ENCODE measurements around the gene ADCY3. TPM values are rescaled to one million over a fixed set of nuclear protein-coding genes. Genes with fewer than 3 reads are reported as not detected.

ADCY3 gene
- total RNA-seq, 4 donors from 2014 or later, result 32.5 to 54.5 (median 39.9) TPM

DNA sequence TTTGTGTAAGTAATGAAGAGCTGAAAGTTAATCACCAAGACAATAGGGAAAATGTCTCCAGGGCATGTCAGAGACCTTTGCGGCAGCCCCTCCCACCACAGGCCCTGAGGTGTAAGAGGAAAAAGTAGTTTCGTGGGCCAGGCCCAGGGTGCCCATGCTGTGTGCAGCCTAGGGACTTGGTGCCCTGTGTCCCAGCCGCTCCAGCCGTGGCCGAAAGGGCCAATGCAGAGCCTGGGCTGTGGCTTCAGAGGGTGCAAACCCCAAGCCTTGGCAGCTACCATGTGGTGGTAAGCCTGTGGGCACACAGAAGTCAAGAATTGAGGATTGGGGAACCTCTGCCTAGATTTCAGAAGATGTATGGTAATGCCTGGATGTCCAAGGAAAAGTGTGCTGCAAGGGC, 74.3 kb downstream of the ADCY3 start:
- Histone ChIP-seq H3K36me3 (peaks cover 0 to 22% of the 10 kb centered on the region in 2 donors), H3K4me1 (no peaks in the 10 kb centered on the region), H3K27me3 (no peaks in the 10 kb centered on the region), H3K27ac (no peak overlapping the region), H3K9me3 (no peaks in the 10 kb centered on the region), H3K4me3 (no peak overlapping the region)
- TF ChIP-seq EP300 (IDR thresholded peaks at IDR 0.05) (no peak), POLR2AphosphoS5 (IDR thresholded peaks at IDR 0.05) (no peak), POLR2A (IDR thresholded peaks at IDR 0.05) (no peak)
- TF ChIP-seq, protein P1, sequence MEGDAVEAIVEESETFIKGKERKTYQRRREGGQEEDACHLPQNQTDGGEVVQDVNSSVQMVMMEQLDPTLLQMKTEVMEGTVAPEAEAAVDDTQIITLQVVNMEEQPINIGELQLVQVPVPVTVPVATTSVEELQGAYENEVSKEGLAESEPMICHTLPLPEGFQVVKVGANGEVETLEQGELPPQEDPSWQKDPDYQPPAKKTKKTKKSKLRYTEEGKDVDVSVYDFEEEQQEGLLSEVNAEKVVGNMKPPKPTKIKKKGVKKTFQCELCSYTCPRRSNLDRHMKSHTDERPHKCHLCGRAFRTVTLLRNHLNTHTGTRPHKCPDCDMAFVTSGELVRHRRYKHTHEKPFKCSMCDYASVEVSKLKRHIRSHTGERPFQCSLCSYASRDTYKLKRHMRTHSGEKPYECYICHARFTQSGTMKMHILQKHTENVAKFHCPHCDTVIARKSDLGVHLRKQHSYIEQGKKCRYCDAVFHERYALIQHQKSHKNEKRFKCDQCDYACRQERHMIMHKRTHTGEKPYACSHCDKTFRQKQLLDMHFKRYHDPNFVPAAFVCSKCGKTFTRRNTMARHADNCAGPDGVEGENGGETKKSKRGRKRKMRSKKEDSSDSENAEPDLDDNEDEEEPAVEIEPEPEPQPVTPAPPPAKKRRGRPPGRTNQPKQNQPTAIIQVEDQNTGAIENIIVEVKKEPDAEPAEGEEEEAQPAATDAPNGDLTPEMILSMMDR (IDR thresholded peaks at IDR 0.05), result no peak
- ATAC-seq, result no peak
- whole genome bisulfite sequencing, 2 donors (ENCODE audit: low coverage in 1 of 2), result 83 to 93% methylated on average over 2 of the region's 5 CpGs

DNA sequence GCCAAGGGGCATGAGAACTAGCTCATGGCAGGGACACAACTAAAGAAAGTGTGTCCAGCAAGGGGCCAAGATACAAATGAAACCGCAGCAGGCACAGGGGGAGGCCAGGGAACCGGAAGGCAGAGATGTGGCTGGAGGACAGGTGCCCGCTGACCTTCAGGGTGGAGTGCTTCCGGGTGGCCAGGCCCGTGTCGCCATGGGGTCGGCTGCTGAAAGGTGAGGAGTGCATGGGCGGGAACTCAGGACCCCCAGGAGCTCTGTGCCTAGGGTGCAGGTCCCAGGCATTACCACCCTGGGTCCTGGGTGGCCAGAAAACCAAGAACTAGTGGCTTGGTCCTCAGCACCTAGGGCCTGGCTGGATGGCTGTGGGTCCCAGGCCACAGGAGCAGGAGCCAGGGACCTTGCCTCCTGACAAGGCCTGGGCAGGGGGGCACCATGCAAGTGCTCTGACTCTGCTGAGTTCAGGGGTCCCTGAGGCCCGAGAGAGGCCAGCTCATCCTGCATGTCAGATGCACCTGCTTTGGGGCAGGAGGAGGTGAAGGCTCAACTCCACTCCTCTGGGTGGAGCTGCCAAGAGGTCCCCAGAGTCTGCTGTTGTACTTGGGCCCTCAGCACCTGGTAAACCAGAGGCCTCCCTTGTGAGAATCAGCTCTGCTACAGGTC, 75.9 kb downstream of the ADCY3 start:
- no peak for ATAC-seq
- H3K9me3 ChIP-seq, result no peaks in the 10 kb centered on the region
- TF ChIP-seq POLR2A (IDR thresholded peaks at IDR 0.05), result no peak
- TF ChIP-seq POLR2AphosphoS5 (IDR thresholded peaks at IDR 0.05), result no peak

DNA sequence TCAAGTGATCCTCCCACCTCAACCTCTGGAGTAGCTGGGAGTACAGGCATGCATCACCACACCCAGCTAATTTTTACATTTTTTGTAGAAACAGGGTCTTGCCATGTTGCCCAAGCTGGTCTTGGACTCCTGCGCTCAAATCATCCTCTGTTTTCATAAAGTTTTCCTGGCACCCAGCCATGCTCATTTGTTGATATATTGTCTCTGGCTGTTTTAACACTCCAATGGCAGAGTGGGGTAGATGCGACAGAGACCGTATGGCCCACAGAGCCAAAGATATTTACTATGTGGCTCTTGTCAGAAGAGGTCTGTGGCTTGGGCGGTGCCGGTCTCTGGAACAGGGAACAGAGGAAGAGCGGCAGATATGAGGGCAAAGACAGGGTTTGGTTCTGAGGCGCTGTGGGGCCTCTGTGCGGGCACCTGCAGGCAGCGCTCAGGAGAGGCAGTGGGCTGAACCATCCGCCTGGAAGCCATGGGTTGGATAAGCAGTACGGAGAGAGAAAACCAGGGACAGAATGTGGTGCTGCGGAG, 76.6 kb downstream of the ADCY3 start:
- TF ChIP-seq EP300 (IDR thresholded peaks at IDR 0.05), result no peak
- no peak for TF ChIP-seq POLR2A (IDR thresholded peaks at IDR 0.05)
- TF ChIP-seq, protein P1 (IDR thresholded peaks at IDR 0.05), result no peak
- no peak for TF ChIP-seq POLR2AphosphoS5 (IDR thresholded peaks at IDR 0.05)
- no peak for ATAC-seq
- 93 to 96% methylated on average over 9 to 12 of the region's 12 CpGs for WGBS, 2 donors (ENCODE audit: low coverage in 1 of 2)
- Histone ChIP-seq H3K4me1 (no peaks in the 10 kb centered on the region), H3K27me3 (no peaks in the 10 kb centered on the region), H3K9me3 (no peaks in the 10 kb centered on the region), H3K36me3 (peaks cover 0 to 43% of the 10 kb centered on the region in 2 donors), H3K27ac (no peak overlapping the region), H3K4me3 (no peak overlapping the region)

More for the DNA sequence above, 75.9 kb downstream of the ADCY3 start:
- no peak overlapping the region for H3K27ac ChIP-seq
- 93 to 98% methylated on average over 7 to 8 of the region's 9 CpGs for WGBS, 2 donors (ENCODE audit: low coverage in 1 of 2)
- H3K4me1 ChIP-seq, result no peaks in the 10 kb centered on the region
- peaks cover 0 to 37% of the 10 kb centered on the region in 2 donors for H3K36me3 ChIP-seq
- no peaks in the 10 kb centered on the region for H3K27me3 ChIP-seq
- H3K4me3 ChIP-seq, result no peak overlapping the region

DNA sequence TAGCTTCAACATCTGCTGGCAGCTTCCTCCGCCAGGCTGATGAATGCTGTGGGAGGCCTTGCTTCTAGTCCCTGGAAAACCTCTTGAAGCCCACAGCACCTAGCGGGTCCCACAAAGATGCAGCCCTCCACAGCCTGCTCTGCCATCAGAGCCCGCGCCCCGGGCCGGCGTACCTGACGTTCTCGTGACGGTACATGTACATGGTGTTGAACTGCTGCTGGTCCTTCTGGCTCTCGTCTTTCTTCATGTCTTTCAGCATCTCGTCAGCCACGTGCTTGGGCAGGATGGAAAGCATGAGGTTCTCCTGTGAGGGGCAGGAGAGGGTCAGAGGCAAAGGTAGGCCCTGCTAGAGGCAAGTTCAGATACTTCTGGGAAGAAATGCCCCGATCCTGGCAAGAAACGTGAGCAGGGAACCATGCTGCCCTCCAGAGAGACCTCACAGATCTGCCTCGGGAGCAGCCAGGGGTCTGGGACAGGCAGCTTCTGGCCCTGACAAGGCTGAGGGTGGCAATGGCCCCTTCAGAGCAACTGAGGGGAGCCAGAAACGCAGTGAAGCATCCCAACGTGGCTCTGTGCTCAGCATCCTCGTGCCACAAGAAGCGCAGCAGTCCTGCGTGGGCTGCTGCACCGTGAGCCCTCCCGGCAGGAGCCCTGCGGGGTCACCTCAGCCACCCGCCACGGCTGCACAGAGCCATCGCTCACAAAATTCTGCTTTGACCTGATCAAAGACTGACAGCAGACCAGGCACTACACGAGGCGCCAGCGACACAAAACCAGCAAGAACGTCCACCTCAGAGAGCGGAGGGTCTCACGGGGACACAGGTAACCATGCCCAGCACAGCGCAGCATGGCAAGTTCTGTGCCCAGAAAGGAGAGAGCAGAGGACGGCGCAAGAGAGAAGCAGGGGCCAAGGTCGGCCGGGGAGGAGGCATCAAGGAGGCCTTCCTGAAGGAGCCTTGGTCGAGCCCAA, 77.7 kb downstream of the ADCY3 start:
- Histone ChIP-seq H3K27me3 (no peaks in the 10 kb centered on the region), H3K4me3 (no peak overlapping the region), H3K36me3 (peaks cover 0 to 53% of the 10 kb centered on the region in 2 donors), H3K27ac (no peak overlapping the region), H3K9me3 (no peaks in the 10 kb centered on the region), H3K4me1 (no peaks in the 10 kb centered on the region)
- TF ChIP-seq, protein P1 (IDR thresholded peaks at IDR 0.05), result no peak
- TF ChIP-seq EP300 (IDR thresholded peaks at IDR 0.05) (no peak), POLR2AphosphoS5 (IDR thresholded peaks at IDR 0.05) (no peak), POLR2A (IDR thresholded peaks at IDR 0.05) (no peak)
- 94 to 97% methylated on average over 5 to 23 of the region's 39 CpGs for WGBS, 2 donors (ENCODE audit: low coverage in 1 of 2)
- no peak for ATAC-seq
